ENCODE measurements around the gene SEMA7A. TPM values are rescaled to one million over a fixed set of nuclear protein-coding genes. Genes with fewer than 3 reads are reported as not detected.

SEMA7A gene
- total and polyA plus RNA-seq, 2 donors from 2014 or later, result 2.8 to 3.6 TPM

Small RNA genes lying within 50 kb of the gene (microRNA-seq; reads per million reads assigned to microRNA genes)
- gene MIR6881, result not detected

Other genes with a start within 250 kb of the SEMA7A start
- 2.0 TPM for gene STRA6, start 231.2 kb downstream of the SEMA7A start, total RNA-seq
- 31.9 TPM for gene STRA6, start 231.2 kb downstream of the SEMA7A start, polyA plus RNA-seq (ENCODE audit: insufficient read depth, low read depth, low replicate concordance)
- 0.63 TPM for gene CCDC33, start 197.6 kb downstream of the SEMA7A start, total RNA-seq
- not detected for gene CCDC33, start 197.6 kb downstream of the SEMA7A start, polyA plus RNA-seq (ENCODE audit: insufficient read depth, low read depth, low replicate concordance)
- gene CYP11A1, start 66.3 kb downstream of the SEMA7A start, total RNA-seq, result 0.13 TPM
- 2.7 TPM for gene CYP11A1, start 66.3 kb downstream of the SEMA7A start, polyA plus RNA-seq (ENCODE audit: insufficient read depth, low read depth, low replicate concordance)
- gene UBL7, start 27.2 kb upstream of the SEMA7A start, total RNA-seq, result 32.9 TPM
- 75.8 TPM for gene UBL7, start 27.2 kb upstream of the SEMA7A start, polyA plus RNA-seq (ENCODE audit: insufficient read depth, low read depth, low replicate concordance)
- gene ARID3B, start 107.3 kb upstream of the SEMA7A start, total RNA-seq, result 6.2 TPM
- gene ARID3B, start 107.3 kb upstream of the SEMA7A start, polyA plus RNA-seq (ENCODE audit: insufficient read depth, low read depth, low replicate concordance), result 2.3 TPM
- gene CLK3, start 181.9 kb upstream of the SEMA7A start, total RNA-seq, result 66.3 TPM
- 54.1 TPM for gene CLK3, start 181.9 kb upstream of the SEMA7A start, polyA plus RNA-seq (ENCODE audit: insufficient read depth, low read depth, low replicate concordance)

Measured in kidney (tissue), 2 donors.